HL-60/S4 treated with retinoic acid at 250 ng/mL for 4 days and 3 days (cell line): ENCODE measurements around the gene P2RX5.
"Not testable (repeated sequence)": the region's sequence is repeated elsewhere in the genome, so short reads cannot be mapped to it uniquely, and the experiment has no call there.

Experiments used
- in situ Hi-C: fragments of 300-500 bp; cut with MboI; formaldehyde crosslinking; loops from 2 replicates; pipeline ENCODE4 v1.7.0; 2022; ENCODE audit warnings: low sequenced_read_pairs

The P2RX5 gene, protein sequence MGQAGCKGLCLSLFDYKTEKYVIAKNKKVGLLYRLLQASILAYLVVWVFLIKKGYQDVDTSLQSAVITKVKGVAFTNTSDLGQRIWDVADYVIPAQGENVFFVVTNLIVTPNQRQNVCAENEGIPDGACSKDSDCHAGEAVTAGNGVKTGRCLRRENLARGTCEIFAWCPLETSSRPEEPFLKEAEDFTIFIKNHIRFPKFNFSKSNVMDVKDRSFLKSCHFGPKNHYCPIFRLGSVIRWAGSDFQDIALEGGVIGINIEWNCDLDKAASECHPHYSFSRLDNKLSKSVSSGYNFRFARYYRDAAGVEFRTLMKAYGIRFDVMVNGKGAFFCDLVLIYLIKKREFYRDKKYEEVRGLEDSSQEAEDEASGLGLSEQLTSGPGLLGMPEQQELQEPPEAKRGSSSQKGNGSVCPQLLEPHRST

DNA sequence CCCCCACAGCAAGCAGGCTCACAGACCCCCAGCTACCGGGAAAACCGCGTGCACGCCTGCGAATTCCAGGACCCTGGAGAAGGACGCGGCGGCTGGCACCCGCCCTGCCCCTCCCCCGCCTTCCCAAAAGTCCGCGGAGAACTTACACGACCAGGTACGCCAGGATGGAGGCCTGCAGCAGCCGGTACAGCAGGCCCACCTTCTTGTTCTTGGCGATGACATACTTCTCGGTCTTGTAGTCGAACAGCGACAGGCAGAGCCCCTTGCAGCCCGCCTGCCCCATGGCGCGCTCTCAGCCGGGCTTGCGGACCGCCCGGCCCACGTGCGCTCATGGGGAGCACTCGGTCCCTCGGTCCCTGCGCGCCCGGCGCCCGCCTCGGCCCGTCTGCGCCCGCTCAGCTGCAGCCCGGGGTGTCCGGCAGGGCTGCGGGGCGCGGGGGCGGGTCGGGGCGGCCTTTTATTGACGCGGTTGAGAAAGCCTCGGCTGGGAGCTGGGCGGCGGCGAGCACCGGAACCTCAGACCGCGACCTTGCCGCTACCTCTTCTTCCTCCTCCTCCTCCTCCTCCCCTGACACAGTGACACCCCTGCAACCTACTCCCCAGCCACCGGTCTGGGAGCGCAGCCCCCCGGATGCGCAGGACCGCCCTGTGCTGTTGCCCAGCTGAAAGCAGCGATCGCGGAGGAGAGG, at the start of gene P2RX5:
TSS of gene P2RX5 (minus strand) at position 433 of the 689 bp plus-strand sequence. CDS start at position 283, 150 bp downstream.
- in situ Hi-C loops, result no loop called here

DNA sequence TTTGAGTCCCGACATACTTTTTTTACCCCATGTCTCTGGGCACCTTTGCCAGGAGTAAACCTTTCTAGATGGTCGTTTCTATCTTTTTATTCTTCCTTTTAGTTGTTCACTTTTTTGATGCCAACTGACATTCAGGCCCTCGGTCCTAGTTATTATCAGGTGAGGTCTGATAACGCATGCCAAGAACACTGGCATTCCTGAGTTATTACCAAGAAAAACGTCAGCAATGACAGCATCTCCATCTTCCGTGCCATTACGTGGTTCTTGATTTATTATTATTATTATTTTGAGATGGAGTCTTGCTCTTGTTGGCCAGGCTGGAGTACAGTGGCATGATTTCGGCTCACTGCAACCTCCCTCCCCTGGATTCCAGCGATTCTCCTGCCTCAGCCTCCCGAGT, 49.1 kb upstream of the P2RX5 start:
- in situ Hi-C loops, result loop anchor here (10.0 kb wide), 1 partner anchor 60 kb away; the partner anchor contains the start of gene ITGAE

DNA sequence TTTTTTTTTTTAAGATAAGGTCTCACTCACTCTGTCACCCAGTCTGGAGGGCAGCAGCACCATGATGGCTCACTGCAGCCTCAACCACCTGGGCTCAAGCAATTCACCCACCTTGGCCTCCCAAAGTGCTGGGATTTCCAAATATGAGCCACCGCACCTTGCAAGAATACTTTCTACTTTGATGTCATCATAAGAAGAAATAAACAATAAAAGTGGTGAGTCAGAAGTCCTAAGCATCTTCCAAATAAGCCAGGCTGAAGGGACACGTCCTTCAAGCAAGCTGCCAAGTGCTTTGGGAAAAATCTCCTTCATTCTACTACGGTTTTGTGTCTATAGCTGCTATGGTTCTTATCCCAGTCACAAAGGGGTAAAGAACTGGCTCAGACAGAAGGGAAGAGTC, 48.1 kb upstream of the P2RX5 start:
- in situ Hi-C loops, result loop anchor here (10.0 kb wide), 1 partner anchor 61 kb away; the partner anchor contains the start of gene ITGAE

DNA sequence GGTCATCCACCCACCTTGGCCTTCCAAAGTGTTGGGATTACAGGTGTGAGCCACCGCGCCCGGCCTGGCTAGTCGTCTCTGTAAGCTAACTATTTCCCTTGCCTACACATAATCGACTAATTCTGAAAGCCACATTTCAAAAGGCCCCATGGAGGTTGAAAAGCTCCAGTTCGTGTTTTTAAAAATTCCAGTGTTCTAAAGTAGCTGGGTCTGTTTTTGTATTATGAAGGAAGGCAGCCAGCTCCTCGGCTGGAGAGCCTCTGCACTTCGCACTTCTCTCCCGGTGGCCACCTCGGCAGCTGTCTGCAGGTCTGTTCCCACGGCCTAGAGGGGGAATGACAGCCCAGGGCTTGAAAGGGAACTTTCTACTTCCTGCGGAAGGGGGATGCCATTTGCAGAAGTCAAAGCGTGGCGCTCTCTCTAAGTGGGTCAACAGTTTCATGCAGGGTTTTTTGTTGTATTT, 44.7 kb upstream of the P2RX5 start:
- in situ Hi-C loops, result loop anchor here (10.0 kb wide), 1 partner anchor 64 kb away; the partner anchor contains the start of gene ITGAE

DNA sequence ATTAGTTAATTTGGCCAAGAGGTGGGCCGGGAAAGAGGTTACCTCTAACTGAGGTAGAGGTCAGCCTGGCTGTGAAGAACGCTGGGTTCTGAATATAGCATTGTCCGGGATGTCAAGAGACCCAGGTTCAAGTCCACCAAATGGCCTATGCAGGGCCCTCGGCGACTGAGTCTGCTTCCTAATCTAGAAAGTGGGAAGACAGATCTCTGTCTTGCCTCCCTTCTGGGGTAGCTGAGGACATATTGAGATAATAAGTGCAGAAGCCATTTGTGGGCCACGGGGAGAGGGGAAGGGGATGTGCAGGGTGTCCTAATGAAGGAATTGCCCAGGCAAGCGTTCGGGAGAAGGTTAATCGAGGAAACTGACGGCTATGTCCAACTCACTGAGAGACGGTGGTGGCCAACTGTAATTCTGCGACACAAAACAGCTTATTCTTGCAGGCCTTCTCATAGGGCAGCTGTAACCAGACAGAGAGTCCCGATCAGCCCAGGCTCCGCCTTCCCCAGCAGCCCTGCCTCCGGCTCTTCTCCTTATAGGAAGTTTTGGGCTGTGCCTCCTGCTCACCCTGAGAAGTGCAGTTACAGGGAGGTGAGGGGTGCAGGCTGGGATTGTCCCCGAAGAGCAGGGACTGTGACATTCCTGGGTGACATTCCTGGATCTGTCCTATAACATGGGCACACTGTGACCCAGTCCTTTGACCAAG, 43.6 kb upstream of the P2RX5 start:
- in situ Hi-C loops, result loop anchor here (10.0 kb wide), 1 partner anchor 65 kb away; the partner anchor contains the start of gene ITGAE

DNA sequence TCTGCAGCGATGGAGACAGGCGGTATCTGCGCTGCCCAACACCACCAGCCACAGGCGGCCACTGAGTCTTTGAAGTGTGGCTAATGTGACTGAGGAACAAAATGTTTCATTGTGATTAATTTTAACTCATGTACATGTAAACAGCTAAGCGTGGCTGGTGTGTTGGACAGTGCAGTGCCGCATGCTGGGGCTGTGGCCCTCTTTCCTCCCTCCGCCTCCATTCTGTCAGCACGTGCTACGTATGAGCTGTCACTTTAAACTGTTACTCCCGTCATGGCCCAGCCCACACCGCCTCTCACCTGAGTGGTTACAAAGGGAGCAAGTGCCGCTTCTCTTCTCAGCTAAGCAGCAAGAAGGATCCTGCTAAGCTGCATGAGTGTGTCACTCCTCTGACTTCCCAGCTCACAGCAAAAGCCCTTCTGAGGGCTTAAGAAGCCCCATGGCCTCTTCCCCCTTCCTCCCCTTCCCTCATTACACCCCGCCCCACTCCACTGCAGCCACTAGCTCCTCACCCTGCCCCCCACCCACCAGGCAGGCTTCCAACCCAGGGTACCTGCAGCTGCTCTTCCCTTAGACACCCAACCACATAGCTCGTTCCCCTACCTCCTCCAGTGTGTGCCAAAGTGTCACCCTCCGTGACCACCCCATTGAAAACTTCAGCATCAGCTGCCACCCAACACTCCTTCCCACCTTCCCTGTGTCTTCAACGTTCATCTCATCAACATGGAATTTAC, 42.8 kb upstream of the P2RX5 start:
- in situ Hi-C loops, result no loop called here

DNA sequence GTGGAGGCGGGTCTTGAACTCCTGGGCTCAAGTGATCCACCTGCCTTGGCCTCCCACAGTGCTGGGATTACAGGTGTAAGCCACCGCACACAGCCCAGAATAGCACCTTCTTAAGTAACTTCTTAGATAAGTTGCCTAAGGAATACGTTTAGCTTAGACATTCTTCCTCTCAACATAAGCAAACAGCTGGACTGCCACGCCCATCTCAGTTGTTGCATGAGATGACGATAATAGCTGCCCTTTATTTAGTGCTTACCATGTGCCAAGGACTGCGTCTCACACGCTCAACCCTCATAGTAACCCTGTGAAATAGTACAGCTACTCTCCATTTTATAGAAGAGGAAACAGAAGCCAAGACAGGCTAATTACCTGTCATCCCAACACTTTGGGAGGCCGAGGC, 39.6 kb upstream of the P2RX5 start:
- in situ Hi-C loops, result no loop called here

DNA sequence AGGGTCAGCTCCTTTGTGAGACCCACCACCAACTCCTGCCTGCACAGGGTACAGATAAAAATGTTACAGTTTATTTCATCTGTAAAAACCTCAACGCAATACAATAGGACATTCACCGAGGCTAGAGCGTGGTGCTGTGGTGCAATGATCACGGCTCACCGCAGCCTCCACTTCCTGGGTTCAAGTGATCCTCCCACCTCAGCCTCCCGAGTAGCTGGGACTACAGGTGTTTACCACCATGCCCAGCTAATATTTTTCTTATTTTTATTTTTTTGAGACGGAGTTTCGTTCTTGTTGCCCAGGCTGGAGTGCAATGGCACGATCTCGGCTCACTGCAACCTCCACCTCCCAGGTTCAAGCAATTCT, 38.9 kb upstream of the P2RX5 start:
- in situ Hi-C loops, result not testable (repeated sequence)

DNA sequence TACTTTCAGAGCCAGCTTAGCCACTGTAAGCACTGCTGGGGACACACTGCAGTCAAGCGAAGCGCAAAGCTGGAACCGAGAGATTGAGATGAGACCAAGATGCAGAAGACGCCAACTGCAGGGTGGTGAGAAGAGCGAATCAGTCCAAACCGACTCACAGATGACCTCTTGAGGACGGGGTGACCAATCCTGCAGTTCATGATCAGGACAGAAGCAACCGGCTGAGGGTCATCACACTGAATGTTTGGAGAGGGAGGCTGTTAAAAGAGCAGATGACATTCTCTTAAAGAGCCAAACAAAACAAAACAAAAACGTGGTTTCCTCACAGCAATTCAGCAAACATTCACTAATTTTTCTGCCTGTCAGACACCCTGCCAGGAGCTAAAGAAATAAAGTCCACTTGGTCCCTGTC, 36.3 kb upstream of the P2RX5 start:
- in situ Hi-C loops, result no loop called here

DNA sequence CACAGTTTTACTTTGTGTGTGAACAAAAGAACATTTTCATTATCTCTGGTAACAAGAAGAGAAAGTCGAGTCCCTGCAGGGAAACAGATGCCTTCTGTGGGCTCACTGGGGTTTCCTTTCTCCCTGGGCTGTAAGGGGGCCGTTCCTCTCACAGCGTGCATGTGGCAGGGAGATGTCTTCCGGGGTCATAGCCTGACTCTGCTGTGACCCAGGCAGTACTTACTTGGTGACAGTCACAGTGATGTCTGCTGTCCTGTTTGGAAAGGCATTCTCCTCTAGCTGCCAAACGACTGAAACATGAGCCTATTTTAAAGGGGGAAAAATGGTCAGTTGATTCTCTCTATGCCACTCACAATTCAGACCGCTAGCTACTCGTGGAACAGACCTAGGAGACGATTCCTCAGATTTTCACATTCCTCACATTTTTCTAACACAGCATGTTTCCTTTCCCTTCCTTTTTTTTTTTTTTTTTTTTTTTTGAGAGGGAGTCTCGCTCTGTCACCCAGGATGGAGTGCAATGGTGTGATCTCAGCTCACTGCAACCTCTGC, 35.0 kb upstream of the P2RX5 start:
- in situ Hi-C loops, result no loop called here

DNA sequence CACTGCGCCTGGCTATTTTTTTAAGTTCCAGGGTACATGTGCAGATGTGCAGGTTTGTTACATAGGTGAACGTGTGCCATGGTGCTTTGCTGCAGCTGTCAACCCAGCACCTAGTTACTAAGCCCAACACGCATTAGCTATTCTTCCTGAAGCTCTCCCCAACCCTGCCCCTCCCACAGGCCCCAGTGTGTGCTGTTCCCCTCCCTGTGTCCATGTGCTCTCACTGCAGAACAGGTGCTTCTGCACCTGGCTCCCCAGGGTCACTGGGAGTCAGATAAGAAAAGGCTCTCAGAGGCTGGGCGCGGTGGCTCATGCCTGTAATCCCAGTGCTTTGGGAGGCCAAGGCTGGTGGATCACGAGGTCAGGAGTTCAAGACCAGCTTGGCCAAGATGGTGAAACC, 33.9 kb upstream of the P2RX5 start:
- in situ Hi-C loops, result no loop called here

DNA sequence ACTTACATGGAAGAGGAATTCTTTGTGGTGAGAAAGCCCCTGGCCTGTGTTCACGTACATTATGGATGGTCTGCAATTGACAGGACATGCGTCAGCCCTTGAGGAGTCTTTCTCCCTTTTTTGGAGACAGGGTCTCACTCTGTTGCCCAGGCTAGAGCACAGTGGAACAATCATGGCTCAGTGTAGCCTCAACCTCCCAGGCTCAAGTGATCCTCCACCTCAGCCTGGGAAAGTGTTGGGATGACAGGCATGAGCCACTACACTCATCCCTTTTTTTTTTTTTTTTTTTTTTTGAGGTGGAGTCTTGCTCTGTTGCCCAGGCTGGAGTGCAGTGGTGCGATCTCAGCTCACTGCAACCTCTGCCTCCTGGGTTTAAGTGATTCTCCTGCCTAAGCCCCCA, 32.1 kb upstream of the P2RX5 start:
- in situ Hi-C loops, result not testable (repeated sequence)

DNA sequence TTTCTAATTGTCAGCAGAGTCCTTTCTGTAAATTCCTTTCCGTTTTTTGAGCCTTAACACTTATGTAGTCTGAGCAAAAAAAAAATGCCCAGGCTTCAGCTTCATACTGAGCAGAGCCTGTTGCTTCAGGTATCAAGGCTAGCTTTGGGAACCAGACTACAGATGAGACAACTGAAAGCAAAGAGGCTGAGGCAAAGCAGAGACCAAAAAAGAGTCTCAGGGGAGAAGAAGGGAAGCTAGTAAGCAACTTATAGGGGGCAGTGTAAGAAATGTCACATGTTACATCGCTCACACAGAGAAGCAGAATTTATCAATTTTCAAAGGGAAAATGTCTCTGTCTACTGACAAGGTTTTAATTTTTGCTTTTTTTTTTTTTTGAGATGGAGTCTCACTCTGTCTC, 31.1 kb upstream of the P2RX5 start:
- in situ Hi-C loops, result no loop called here

DNA sequence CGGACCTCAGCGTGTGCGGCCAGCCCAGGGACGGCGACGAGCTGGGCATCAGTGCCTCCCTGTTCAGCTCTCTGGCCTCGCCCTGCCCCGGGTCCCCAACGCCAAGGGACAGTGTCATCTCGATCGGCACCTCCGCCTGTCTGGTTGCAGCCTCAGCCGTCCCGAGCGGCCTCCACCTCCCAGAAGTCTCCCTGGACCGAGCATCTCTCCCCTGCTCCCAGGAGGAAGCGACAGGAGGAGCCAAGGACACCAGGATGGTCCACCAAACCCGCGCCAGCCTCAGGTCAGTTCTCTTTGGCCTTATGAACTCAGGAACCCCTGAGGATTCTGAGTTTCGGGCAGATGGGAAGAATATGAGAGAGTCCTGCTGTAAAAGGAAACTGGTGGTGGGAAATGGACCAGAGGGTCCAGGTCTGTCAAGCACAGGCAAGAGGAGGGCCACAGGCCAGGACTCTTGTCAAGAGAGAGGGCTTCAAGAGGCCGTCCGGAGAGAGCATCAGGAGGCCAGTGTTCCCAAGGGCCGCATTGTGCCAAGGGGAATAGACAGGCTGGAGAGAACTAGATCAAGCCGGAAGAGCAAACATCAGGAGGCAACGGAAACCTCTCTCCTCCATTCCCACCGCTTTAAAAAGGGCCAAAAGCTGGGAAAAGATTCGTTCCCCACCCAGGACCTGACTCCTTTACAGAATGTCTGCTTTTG, 28.6 kb upstream of the P2RX5 start:
- in situ Hi-C loops, result no loop called here

DNA sequence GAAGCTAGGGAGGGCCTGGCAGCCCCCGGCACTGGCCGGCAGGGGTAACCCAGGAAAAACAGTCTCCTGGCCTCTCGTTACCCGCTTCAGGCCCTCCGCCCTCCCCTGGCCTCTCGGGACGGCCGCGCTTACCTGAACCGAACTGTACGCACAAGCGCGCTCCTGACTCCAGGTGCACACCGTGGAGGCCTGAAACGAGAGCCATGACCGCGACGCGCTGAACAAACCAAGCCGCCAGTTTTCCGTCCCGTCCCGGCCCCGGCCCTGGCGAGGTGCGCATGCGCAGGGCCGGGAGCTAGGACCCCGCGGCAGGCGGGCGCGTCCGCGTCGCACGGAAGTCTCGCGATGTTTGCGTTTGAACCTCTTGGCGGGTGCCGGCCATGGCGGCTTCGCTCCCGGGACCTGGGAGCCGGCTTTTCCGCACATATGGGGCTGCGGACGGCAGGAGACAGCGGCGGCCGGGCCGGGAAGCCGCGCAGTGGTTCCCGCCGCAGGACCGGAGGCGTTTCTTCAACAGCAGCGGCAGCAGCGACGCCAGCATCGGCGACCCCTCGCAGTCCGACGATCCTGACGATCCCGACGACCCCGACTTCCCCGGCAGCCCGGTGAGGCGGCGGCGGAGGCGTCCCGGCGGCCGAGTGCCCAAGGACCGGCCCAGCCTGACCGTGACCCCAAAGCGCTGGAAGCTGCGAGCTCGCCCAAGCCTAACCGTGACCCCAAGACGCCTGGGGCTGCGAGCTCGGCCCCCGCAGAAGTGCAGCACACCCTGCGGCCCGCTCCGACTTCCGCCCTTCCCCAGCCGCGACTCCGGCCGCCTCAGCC, 27.8 kb upstream of the P2RX5 start, which contains the start of gene HASPIN:
TSS of gene HASPIN (plus strand) at position 348 of the 822 bp plus-strand sequence. CDS start at position 381, 33 bp downstream.
- in situ Hi-C loops, result no loop called here

DNA sequence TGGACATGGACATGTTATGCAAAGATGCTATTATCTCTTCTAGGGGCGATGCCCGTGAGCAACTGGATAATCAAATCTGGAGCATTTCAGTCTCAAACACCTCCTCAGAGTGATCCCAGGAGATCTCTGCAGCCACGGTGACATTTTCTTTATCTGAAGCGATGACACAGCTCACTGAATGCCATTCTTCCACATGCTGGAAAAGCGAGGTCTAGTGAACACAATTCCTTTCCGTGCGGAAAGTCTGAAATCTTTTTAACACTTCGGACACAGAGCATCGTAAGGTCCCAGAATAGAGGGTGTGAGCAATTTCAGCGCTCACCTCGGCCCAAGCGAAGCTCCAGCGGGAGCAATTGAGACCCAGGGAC, 27.2 kb upstream of the P2RX5 start:
- in situ Hi-C loops, result no loop called here

DNA sequence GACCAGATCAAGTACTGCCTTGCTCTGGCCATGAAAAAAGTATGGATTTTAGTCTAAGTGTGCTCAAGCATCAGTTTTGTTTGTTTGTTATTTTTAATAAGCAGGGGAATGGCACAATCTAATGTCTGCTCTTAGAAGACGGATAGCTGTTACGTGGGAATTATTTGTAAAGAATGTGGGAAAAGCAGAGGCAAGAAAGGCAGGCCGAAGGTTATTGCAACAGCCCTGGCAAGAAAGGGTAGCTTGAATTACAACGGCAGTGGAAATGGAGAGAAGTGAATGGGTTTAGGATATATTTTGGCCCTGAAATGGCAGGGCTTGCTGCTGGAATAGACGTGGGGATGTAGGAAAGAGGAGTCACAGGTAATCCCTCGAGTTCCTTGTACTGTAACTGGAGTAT, 26.8 kb upstream of the P2RX5 start:
- in situ Hi-C loops, result no loop called here

DNA sequence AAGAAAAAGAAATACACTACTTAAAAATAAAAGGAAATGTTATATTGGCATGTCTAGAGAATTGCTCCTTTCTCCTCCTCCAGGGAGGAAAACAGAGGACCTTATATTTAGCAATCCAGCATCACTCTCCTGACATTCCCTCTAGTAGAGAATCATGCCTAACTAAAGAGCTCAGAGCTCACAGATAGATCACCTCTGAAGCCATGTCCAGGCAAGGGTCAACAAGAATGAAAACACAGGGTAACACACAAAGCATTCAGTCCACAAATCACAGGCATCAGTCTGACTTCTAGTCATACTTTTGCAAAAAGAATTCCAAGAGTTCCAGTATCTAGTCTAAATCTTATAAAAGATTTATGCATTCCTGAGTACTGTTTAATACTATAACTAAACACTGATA, 23.3 kb upstream of the P2RX5 start:
- in situ Hi-C loops, result no loop called here

DNA sequence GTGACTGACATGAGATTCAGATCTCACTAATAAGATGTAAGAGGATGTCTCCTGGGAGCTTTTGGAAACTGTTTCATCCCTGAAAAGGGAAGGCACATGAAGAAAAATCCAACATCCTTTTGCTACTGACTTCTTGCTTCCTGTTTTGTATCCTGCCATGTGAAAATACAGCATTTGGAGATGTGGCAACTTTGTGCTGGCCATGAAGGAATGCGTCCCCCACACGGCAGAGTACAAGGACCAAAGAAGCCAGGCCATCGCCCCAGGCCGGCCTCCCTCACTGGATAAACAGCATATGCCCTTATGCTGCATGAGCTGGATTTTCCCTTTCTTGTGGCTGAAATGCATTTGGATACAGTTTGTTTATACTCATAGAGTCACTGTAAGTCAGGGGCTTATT, 22.2 kb upstream of the P2RX5 start:
- in situ Hi-C loops, result no loop called here
